ENCODE data around the gene PHACTR1. TPM values are rescaled to one million over a fixed set of nuclear protein-coding genes. Genes with fewer than 3 reads are reported as not detected.
A peak's percentile ranks its signal among the peaks of the same experiment; 100 is the strongest.

The PHACTR1 gene
- total RNA-seq, 2 donors from 2014 or later = 2.8 to 6.3 TPM

- H3K4me3 Mint-ChIP-seq = no peak overlapping the region
- WGBS, 2 experiments (ENCODE audit: insufficient coverage in 1 of 2, insufficient read length in 1 of 2) = 83 to 100% methylated on average over 1 to 2 of the region's 2 CpGs
These were observed 98.5 kb downstream of the PHACTR1 start for GRCh38 chr6:12815089-12815488.

GRCh38 chr6:12815884-12816600 is 99.5 kb downstream of the PHACTR1 start:
- no peaks in the 10 kb centered on the region for H3K36me3 ChIP-seq (ENCODE audit: control insufficient read depth, insufficient read depth, low read length)

More at GRCh38 chr6:12815089-12815488, 98.5 kb downstream of the PHACTR1 start:
- peaks cover 5% of the 10 kb centered on the region for H3K9me3 ChIP-seq (ENCODE audit: control insufficient read depth, low read length)
- Mint-ChIP-seq H3K9me3 (peaks cover 2% of the 10 kb centered on the region), H3K4me1 (peaks cover 24% of the 10 kb centered on the region), H3K27ac (no peak overlapping the region), H3K27me3 (ENCODE audit: insufficient read depth) (no peaks in the 10 kb centered on the region), H3K36me3 (ENCODE audit: low read depth) (no peaks in the 10 kb centered on the region)
- peaks cover 11% of the 10 kb centered on the region for H3K4me1 ChIP-seq (ENCODE audit: control insufficient read depth, insufficient read depth, low read length)
- no peaks in the 10 kb centered on the region for H3K27me3 ChIP-seq (ENCODE audit: control insufficient read depth, insufficient read depth, low read length, poor library complexity, severe bottlenecking)
- TF ChIP-seq CTCF (conservative IDR thresholded peaks at IDR 0.05) = no peak
- no peaks in the 10 kb centered on the region for H3K36me3 ChIP-seq (ENCODE audit: control insufficient read depth, insufficient read depth, low read length)
- DNase-seq = no peak
- H3K4me3 ChIP-seq (ENCODE audit: low read length) = no peak overlapping the region
- H3K9ac ChIP-seq (ENCODE audit: extremely low read depth, low read length, poor library complexity, severe bottlenecking) = no peak overlapping the region
- H3K27ac ChIP-seq (ENCODE audit: low read depth, low read length) = no peak overlapping the region

GRCh38 chr6:12818324-12818723 is 101.8 kb downstream of the PHACTR1 start:
- H3K27ac ChIP-seq (ENCODE audit: low read depth, low read length) = no peak overlapping the region
- H3K4me3 ChIP-seq (ENCODE audit: low read length) = no peak overlapping the region
- H3K4me1 ChIP-seq (ENCODE audit: control insufficient read depth, insufficient read depth, low read length) = peaks cover 11% of the 10 kb centered on the region
- peaks cover 2% of the 10 kb centered on the region for H3K9me3 Mint-ChIP-seq
- H3K27ac Mint-ChIP-seq = no peak overlapping the region
- no peak for TF ChIP-seq CTCF (conservative IDR thresholded peaks at IDR 0.05)
- no peaks in the 10 kb centered on the region for H3K27me3 ChIP-seq (ENCODE audit: control insufficient read depth, insufficient read depth, low read length, poor library complexity, severe bottlenecking)
- H3K27me3 Mint-ChIP-seq (ENCODE audit: insufficient read depth) = peaks cover 2% of the 10 kb centered on the region
- H3K4me3 Mint-ChIP-seq = no peak overlapping the region
- H3K4me1 Mint-ChIP-seq = peaks cover 27% of the 10 kb centered on the region
- no peak for DNase-seq
- no peaks in the 10 kb centered on the region for H3K36me3 ChIP-seq (ENCODE audit: control insufficient read depth, insufficient read depth, low read length)
- 94% methylated on average over 1 of the region's 1 CpG; no CpG with 5 or more reads in 1 of the 2 experiments for WGBS, 2 experiments (ENCODE audit: insufficient coverage in 1 of 2, insufficient read length in 1 of 2)
- no peak overlapping the region for H3K9ac ChIP-seq (ENCODE audit: extremely low read depth, low read length, poor library complexity, severe bottlenecking)
- peaks cover 5% of the 10 kb centered on the region for H3K9me3 ChIP-seq (ENCODE audit: control insufficient read depth, low read length)
- H3K36me3 Mint-ChIP-seq (ENCODE audit: low read depth) = no peaks in the 10 kb centered on the region

More at GRCh38 chr6:12815884-12816600, 99.5 kb downstream of the PHACTR1 start:
- Histone ChIP-seq H3K9ac (ENCODE audit: extremely low read depth, low read length, poor library complexity, severe bottlenecking) (no peak overlapping the region), H3K27ac (ENCODE audit: low read depth, low read length) (no peak overlapping the region), H3K4me3 (ENCODE audit: low read length) (no peak overlapping the region), H3K9me3 (ENCODE audit: control insufficient read depth, low read length) (peaks cover 5% of the 10 kb centered on the region), H3K4me1 (ENCODE audit: control insufficient read depth, insufficient read depth, low read length) (peaks cover 11% of the 10 kb centered on the region), H3K27me3 (ENCODE audit: control insufficient read depth, insufficient read depth, low read length, poor library complexity, severe bottlenecking) (no peaks in the 10 kb centered on the region)
- no peaks in the 10 kb centered on the region for H3K27me3 Mint-ChIP-seq (ENCODE audit: insufficient read depth)
- H3K9me3 Mint-ChIP-seq = peaks cover 2% of the 10 kb centered on the region
- no peaks in the 10 kb centered on the region for H3K36me3 Mint-ChIP-seq (ENCODE audit: low read depth)
- no peak for TF ChIP-seq CTCF (conservative IDR thresholded peaks at IDR 0.05)
- WGBS, 2 experiments (ENCODE audit: insufficient coverage in 1 of 2, insufficient read length in 1 of 2) = 89 to 97% methylated on average over 3 to 4 of the region's 4 CpGs
- no peak overlapping the region for H3K4me3 Mint-ChIP-seq
- H3K4me1 Mint-ChIP-seq = peaks cover 24% of the 10 kb centered on the region
- H3K27ac Mint-ChIP-seq = peak overlapping the region; percentile 50
- no peak for DNase-seq
